Activated T-cell treated with anti-CD3 and anti-CD28 coated beads, Interleukin-2, amount 50 U/mL, for 48 hours (primary cell): Measurements from ENCODE around the gene TNK2.
"Not testable (repeated sequence)": the region's sequence is repeated elsewhere in the genome, so short reads cannot be mapped to it uniquely, and the experiment has no call there.

Source experiments
- DNase-seq, 2 experiments: peaks; one replicate each; pipeline ENCODE4 v3.0.0-alpha.2; 2020

Gene TNK2

GRCh38 chr3:195816276-195816913 lies 92.0 kb downstream of the TNK2 start:
- not testable (repeated sequence) for DNase-seq

- DNase-seq: peak in 1 of 2 experiments; percentile 44
Measured at GRCh38 chr3:195815169-195815771, 93.1 kb downstream of the TNK2 start.

GRCh38 chr3:195813916-195814640 lies 94.3 kb downstream of the TNK2 start:
- DNase-seq: no peak
